ENCODE data around the gene BMP2K.
"Not testable (repeated sequence)": the region's sequence is repeated elsewhere in the genome, so short reads cannot be mapped to it uniquely, and the experiment has no call there.

Gene BMP2K

DNA sequence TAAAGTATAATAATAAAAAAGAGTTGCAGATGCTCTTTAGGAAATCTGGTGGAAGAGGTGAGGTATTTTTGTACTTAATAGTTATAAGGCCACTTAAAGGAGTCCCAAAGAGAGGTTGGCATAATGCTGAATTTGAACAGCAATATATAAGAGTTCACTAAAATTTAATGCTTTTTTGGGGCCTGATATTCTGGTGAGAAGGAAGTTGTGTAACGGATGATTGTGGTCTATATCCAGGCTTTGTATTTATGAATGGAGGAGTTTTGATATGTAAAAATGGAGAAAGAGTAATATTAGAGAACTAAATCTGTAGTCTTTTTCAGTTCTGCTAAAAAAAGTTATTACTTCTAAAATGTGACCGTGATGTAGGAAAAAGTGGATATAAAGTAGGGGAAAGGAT is 20.4 kb downstream of the BMP2K start:
- DNase-seq = no peak

DNA sequence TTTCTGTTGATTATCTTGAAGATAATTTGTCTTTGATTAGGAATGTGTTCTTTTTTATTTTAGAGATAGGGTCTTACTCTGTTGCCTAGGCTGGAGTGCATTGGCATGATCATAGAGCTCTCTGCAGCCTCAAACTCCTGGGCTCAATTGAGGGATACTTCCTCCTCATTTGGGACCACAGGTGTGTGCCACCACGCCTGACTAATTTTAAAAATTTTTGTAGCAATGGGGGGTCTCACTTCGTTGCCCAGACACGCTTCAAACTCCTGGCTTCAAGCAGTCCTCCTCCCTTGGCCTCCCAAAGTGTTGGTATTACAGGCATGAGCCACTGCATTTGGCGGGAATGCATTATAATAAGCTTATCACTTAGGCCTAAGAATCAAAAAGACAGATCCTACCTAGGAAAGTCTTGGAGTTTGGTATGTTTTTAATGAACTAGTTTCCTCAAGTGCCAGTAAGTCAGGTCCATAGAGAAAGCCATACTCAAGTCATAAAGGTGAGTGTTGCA is 21.7 kb downstream of the BMP2K start:
- DNase-seq = no peak

DNA sequence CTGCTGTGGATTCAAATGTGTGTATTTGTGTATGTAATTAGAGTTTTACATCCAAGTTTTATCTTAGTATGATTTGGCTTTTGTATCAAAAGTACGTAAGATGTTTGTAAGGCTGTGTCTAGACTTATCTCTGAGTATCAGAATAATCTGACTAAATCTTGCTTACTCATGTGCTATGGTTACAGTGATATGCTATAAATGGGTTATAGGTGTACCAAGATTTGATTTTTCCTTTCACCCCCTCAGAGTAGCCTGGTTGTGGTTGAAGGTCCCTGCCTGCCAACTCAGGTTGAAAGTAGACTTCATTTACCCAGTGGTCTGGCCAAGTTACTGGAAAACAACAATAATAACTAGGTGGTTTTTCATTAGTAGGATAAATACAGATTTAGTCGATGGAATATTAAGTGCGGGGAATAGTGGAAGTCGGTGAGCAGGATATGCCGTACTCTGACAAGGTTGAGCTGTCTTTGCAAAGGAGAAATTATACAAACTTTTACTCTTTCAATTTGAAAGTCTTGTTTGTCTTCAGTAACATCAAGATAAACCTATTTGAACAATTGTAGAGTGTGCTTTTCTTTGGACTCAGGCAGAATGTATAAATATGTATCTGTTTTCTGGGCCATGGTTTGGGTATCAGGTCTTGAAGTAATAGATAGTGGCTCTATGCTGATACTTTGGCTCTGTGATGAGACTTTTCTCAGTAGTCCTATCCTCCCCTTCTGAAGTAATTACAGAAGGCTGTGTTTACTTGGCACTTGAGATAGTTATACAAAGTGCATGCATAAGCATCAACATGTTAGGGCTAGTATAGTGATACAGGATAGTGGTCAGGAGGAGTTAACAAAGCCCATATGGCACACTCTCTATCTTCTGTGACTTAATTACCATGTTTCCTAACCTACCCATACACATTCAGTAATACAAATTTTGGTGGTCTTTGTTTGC is 23.7 kb downstream of the BMP2K start:
- DNase-seq = no peak

DNA sequence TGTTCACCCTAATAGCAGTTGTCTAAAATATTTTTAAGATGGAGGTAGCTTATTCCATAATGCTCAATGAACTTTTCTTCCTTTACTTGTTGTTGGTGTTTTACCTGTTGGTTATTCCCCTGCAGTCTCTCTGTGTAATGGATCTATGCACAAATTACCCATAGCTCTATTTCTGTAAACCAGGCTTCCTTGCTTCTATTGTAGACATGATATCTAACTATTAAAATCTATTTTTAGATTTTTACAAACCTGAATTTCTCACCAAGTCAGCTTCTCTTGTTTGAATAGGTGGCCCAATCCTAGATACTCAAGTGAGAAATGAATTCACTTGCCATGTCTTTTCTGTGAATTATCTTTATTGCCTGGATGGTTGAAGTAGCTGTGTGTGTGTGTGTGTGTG is 24.8 kb downstream of the BMP2K start:
- no peak for DNase-seq

DNA sequence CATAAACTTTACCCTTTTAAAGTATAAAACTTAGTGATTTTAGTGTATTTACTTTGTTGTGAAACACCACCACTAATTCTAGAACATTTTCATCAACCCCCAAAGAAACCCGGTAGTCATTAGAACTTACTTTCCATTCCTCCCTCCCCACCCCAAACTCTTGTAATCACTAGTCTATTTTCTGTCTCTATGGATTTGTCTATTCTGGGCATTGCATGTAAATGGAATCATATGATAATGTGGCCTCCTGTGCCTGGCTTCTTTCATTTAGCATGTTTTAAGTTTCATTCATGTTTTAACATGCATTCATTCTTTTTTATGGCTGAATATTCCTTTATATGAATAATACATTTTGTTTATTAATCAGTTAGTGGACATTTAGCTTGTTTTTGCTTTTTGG is 27.8 kb downstream of the BMP2K start:
- DNase-seq = no peak

DNA sequence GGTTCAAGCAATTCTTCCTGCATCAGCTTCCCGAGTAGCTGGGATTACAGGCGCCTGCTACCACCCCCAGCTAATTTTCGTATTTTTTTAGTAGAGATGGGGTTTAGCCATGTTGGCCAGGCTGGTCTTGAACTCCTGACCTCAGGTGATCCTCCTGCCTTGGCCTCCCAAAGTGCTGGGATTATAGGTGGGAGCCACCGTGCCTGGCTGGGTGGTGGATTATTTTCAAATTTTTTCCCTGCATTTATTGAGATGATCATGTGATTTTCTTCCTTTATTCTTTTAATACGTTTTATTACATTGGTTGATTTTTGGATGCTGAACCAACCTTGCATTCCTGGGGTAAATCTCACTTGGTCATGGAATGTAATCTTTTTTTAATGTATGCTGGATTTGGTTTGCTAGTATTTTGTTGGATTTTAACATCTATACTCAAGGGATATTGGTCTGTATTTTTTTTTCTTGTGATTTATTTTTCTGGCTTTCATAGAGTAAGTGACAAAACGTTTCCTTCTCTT is 30.9 kb downstream of the BMP2K start:
- DNase-seq = no peak

DNA sequence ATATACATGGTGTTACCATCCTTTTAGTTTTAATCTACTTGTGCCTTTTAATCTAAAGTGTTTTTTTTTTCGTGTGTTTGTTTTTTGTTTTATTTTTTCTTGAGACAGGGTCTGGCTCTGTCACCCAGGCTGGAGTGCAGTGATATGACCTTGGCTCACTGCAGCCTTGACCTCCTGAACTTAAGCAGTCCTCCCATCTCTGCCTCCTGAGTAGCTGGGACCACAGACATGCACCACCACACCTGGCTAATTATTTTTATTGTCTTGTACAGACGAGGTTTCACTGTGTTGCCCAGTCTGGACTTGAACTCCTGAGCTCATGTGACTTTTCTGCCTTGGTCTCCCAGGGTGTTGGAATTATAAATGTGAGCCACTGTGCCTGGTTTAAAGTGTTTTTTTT is 33.1 kb downstream of the BMP2K start:
- no peak for DNase-seq

DNA sequence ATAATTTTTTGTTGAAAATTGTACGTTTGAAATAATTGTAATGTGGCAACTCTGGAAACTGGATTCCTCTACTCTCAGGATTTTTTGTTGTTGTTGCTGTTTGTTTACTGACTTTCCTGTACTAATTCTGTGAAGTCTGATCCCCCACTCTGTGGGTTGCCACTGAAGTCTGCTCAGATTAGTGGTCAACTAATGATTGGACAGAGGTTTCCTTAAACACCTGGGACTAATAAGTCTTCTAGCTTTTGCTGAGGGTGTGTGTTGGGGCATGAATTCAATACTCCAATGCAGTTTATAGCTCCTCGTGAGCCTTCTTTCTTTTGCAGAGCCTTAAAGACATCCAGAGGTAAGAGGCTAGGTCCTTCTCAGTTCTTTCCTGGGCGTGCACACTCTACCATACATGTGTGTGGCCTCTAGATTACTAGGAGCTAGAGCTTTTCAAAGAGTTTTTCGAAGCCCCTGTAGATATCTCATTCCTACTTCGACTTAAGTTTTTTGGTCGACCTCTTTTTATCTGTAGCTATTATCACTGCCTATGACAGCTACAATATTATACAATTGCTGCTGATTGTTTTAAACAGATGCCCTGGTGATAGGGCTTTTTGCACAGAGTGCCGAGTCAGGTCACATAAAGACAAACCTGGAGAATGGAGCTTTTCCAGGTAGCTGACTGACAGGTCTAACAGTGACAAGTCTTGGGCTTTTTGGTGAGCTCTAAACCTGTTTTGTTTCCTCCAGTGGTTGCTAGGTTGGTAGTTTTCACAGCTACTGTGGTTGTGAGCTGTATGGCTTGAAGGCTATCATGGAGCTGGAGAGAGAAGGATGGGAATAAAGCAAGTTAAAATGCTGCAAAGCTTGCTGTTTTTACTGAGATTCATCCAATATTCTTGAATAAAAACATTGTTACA is 34.0 kb downstream of the BMP2K start:
- no peak for DNase-seq

DNA sequence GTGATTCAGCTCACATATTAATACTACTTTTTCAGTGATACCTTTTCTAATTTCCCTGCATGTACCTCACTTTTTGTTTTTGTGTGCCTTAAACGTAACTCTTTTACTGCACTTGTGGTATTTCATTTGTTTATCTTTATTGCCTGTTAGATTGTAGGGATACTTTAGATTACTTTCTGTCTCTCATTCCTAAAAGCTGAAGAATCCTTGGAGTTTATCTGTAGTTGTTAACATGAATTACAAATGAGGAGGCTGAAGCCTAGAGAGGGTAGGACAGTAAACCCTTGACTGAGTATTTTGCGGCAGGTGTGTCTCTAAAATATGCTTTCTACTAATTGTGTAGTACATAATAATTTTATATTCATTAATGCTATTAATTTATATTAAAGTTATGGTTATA is 34.9 kb downstream of the BMP2K start:
- no peak for DNase-seq

DNA sequence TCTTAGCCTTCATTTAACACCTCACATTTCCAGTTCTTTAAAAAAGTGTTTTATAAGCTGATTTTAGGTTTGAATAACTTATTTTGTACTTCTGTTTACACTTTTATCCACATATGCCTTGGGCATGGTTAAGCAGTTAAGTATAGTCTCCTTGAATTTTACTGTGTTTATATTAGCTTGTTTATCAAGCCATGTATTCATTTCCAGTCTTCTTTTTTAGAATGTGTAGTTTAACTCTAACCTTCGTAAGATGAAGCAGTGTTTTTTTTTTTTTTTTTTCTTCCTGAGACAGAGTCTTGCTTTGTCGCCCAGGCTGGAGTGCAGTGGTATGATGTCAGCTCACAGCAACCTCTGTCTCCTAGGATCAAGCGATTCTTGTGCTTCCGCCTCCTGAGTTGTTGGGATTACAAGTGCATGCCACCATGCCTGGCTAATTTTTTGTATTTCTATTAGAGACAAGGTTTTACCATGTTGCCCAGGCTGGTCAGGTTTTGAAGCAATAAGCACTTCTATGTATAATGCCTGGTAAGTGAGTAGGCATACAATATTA is 42.5 kb downstream of the BMP2K start:
- DNase-seq = no peak

DNA sequence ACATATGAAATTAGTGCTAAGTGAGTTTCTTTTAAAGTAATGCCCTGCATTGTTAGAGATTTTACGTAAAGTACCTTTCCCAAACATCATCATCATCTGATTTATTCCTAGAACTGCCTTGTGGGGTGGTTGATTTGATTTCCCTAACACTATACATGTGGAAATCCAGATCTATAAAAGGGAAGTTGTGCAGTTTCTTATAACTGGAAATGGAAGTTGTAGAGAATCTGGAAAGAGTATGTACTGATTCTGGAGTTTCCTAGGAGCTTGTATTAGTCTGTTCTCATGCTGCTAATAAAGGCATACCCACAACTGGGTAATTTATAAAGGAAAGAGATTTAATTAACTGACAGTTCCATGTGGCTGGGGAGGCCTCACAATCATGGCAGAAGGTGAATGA is 47.9 kb downstream of the BMP2K start:
- DNase-seq = no peak

DNA sequence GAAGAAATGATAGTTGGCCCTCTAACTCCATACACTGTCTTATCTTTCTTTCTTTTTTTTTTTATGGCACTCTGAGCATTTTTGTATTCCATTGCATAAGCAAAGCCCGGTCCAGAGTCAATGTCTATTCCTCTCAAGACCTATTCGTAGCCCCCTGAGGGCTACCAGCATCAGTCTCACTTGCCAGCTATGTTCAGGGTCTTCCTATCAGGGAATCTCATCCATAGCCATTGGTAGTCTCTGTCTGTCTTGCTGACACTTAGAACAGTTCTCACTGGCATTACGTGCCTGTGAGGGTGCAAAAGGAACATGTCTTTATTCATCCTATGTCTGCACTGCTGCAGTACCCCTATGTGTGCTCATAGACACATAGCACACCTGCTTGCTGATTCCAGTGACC is 51.0 kb downstream of the BMP2K start:
- no peak for DNase-seq

DNA sequence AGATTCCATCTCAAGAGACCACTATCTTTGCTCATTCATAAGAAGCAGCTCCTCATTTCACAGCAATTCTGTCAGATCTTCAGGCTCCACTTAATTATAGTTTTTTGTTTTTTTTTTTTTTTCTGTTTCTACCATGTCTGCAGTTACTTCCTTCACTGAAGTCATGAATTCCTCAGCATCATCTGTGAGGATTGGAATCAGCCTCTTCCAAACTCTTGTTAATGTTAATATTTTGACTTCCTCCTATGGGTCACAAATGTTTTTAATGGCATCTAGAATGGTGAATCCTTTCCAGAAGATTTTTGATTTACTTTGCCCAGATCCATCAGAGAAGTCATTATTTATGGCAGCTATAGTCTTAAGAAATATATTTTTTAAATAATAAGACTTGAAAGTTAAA is 53.1 kb downstream of the BMP2K start:
- DNase-seq = no peak

DNA sequence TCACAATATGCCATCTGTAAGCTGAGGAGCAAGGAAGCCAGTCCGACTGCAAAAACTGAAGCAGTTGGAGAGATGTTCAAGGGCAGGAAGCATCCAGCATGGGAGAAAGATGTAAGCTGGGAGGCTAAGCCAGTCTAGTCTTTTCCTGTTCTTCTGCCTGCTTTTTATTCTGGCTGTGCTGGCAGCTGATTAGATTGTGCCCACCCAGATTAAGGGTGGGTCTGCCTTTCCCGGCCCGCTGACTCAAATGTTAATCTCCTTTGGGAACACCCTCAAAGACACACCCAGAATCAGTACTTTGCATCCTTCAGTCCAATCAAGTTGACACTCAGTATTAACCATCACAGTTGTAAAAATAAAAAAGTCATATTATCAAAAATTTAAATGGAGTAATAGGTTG is 63.5 kb downstream of the BMP2K start:
- not testable (repeated sequence) for DNase-seq

DNA sequence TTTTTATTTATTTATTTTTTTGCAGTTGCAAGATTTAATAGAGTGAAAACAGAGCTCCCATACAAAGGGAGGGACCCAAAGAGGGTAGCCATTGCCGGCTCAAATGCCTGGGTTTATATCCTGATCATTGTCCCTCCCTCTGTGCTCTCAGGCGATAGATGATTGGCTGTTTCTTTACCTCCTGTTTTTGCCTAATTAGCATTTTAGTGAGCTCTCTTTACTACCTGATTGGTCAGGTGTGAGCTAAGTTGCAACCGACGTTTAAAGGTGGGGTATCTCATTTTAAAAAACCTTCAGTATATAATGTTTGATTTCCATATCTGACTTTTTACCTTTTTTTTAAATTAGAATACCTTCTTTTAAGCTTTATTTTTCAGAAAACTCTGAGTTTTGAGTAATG is 64.1 kb downstream of the BMP2K start:
- DNase-seq = not testable (repeated sequence)

DNA sequence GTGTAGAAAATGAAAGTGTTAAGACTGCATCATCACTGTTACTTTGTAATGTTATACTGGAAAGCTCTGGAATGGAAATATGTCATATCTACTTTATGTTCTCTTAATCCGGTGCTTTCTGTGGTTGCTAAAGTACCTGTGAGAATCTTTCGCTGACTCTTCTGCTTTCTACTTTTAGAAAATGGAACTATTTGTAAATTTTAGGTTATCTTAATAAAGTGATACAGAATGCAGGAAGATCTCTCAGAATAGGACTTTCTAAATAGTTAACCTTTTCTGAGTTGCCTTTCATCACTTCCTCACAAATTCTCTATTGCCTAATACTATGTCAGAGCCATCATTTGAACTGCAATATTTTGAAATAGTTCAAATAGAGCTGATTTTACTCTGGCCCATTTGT is 69.3 kb downstream of the BMP2K start:
- no peak for DNase-seq

DNA sequence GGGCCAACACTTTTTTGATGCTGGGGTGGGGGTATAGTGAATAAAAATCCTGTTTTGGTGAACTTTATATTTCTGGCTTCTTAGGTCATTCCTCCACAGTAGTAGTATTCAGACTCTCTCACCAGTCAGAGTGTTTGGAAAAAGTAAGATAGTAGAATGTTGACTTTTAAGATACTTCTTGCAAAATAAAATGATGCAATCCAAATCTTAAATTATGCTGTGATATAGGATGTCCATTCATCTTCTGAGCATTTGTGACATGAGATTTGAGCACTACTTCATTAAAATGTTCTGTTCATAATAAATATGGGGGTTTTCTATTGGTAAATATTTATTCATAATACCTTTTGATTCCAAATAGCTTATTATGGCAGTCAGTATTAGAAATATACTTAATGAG is 70.1 kb downstream of the BMP2K start:
- no peak for DNase-seq

DNA sequence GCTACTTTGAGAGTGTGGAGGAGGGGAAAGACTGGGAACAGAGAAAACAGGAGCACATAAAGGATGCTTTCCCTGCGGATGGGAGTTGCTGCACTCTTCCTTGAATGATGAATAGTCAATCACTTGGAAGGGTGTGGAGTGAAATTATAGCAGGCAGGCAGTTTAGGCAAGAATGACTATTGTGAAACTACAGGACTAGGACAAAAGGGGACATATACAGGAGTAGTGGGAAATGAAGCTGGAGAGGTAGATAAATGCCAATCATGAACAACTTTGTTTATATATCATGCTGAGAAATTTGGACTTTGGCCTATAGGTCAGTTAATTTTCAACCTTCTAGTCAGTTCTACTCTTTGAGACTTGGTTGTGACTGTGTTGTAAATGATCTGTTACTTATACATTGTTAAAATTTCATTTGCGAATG is 86.2 kb downstream of the BMP2K start:
- DNase-seq = no peak

DNA sequence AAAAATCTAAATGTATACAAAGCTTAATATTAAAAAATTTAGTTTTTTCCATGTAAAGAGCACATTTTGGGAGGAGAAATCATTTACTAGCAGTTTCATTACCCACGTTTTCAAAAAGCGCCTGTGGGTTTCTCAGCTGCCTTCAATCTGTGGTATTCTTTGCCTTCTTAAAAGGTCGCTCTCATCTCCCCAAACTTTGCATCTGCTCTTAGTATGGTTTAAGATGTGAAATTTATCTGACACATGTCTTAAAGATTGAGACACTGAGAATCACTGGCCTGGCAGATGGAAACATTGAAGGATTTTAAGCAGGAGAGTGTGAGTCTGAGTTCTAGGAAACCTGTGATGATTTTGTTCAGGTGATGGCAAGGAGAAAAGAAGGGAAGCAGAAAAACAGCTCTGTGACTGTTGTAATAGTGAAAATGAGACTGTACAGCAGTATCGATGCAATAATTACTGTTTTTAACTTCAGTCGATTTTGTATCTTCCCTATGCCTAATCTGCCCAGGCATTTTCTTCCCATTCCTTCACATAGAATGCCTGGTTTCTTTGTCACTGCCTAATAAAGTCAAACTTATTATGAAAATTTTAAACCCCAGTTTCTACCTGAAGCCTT is 87.2 kb downstream of the BMP2K start:
- DNase-seq = no peak

DNA sequence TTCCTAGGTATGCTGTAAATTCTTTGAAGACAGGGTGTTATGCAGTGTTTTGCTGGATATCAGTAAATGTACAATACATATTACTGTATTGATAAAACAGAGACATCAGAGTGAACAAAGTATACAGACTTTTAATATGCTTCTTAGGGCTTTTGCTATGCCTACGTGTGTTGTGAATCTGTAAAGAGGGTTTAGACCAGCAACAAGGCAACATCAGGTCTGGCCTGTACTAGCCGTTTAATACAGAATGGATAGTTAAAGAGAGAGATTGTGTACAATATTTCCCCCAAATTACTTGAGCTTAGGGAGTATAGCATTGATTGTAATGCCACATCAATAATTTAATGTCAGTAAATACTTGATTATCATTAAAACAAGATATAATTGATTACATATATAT is 87.8 kb downstream of the BMP2K start:
- no peak for DNase-seq

DNA sequence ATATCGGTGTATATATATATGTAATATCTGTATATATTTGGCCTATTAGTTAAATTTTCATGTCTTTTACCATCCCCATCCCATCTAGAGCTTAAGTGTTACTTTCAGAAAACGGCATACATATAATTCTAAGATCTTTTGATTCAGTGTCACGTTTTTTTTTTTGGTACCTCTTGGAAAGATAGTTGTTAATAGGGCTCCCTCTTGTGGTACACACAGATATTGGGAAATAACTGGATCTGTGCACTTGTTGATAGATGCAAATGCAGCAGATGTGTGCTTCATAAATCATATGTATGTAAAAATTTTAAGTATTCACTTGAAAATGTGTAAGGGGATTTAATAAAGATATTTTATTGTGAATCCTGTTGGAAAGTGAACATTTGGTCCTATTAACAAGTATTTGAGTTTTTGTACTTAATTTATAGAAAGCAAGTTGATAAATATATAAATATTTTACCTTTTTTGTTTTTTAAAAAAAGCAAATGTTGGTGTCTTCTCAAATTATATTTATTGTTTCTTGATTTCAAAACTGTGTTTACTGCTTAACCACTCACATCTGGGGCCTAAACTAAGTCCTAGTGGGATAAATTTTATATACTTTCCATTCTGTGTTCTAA is 88.4 kb downstream of the BMP2K start:
- peak in 1 of 2 donors; percentile 74 for DNase-seq

DNA sequence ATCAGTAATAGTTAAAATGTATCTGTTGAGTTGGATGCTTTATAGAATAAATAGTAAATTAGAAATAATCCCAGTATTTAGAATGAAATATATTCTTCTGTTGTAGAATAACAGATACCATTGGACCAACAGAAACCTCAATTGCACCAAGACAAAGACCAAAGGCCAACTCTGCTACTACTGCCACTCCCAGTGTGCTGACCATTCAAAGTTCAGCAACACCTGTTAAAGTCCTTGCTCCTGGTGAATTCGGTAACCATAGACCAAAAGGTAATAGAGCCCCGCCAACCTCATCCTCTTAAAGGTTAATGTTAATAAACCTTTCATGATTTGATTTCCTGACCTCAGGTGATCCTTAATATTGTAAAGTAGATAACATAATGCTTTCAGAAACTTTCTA is 89.3 kb downstream of the BMP2K start:
- no peak for DNase-seq
